AG04450 (cell line): ENCODE results near the gene HP1BP3. TPM values are rescaled to one million over a fixed set of nuclear protein-coding genes. Genes with fewer than 3 reads are reported as not detected.

Experiments used
- CTCF ChIA-PET: fragments of 300-600, 350-600 bp; formaldehyde crosslinking; extraction: SDS; loops from one replicate; lab custom pipeline; 2022; ENCODE audit warnings: antibody characterized with exemption, inconsistent platforms; lab: Charles Lee
- POLR2A ChIA-PET: fragments of 350-600 bp; formaldehyde crosslinking; extraction: SDS; loops from one replicate; lab custom pipeline; 2021; ENCODE audit warnings: antibody characterized with exemption, inconsistent platforms; lab: Yijun Ruan, JAX
- DNase-seq: peaks from one replicate; pipeline ENCODE4 v3.0.0-alpha.2; 2011; ENCODE audit warnings: low read depth, low spot score
- H3K27ac ChIP-seq: one replicate; pipeline ENCODE4 v1.5.1; 2012; ENCODE audit warnings: low read depth, low read length, control low read depth
- H3K27me3 ChIP-seq: one replicate; pipeline ENCODE4 v1.6.0; 2012; ENCODE audit warnings: low read length; ENCODE audit not compliant: control insufficient read depth, insufficient read depth
- H3K4me3 ChIP-seq: 2 replicates; pipeline ENCODE4 v1.5.1; 2011; ENCODE audit warnings: mild to moderate bottlenecking, low read depth, low read length, control low read depth
- H3K9me3 ChIP-seq: 2 replicates; pipeline ENCODE4 v1.5.1; 2012; ENCODE audit warnings: low read length; ENCODE audit not compliant: control insufficient read depth, insufficient read depth
- polyA plus RNA-seq: library from polyadenylated mRNA; depleted of rRNA; stranded (reverse); fragments of >200 nt; gene quantifications from 2 replicates; pipeline ENCODE4 v1.2.3, GENCODE V29; 2011
- TF ChIP-seq, protein P1 (sequence below): IDR thresholded peaks from 2 replicates; pipeline ENCODE4 v1.5.1; 2011; ENCODE audit warnings: low read depth, low read length, control low read depth, inconsistent platforms

Gene HP1BP3
- polyA plus RNA-seq, 1 experiment: 203 TPM

DNA sequence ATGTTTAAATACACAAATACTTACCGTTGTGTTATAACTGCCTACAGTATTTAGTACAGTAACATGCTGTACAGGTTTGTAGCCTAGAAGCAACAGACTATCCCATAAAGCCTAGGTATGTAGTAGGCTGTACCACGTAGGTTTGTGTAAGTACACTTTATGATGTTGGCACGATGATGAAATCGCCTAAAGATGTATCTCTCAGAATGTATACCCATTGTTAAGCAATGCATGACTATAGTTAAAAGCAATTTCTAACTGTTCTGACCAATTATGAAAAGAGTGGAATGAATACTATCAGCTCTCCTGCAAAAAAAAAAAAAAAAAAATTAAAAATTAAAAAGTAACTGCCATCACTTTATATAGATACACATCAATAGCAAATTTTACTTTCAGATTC, 11.4 kb downstream of the HP1BP3 start:
- Histone ChIP-seq H3K4me3 (no peak overlapping the region), H3K27me3 (no peaks in the 10 kb centered on the region), H3K9me3 (no peaks in the 10 kb centered on the region), H3K27ac (no peak overlapping the region)
- ChIA-PET CTCF (no interaction called here), POLR2A (no interaction called here)
- DNase-seq: no peak
- TF ChIP-seq, protein P1, sequence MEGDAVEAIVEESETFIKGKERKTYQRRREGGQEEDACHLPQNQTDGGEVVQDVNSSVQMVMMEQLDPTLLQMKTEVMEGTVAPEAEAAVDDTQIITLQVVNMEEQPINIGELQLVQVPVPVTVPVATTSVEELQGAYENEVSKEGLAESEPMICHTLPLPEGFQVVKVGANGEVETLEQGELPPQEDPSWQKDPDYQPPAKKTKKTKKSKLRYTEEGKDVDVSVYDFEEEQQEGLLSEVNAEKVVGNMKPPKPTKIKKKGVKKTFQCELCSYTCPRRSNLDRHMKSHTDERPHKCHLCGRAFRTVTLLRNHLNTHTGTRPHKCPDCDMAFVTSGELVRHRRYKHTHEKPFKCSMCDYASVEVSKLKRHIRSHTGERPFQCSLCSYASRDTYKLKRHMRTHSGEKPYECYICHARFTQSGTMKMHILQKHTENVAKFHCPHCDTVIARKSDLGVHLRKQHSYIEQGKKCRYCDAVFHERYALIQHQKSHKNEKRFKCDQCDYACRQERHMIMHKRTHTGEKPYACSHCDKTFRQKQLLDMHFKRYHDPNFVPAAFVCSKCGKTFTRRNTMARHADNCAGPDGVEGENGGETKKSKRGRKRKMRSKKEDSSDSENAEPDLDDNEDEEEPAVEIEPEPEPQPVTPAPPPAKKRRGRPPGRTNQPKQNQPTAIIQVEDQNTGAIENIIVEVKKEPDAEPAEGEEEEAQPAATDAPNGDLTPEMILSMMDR: no peak

DNA sequence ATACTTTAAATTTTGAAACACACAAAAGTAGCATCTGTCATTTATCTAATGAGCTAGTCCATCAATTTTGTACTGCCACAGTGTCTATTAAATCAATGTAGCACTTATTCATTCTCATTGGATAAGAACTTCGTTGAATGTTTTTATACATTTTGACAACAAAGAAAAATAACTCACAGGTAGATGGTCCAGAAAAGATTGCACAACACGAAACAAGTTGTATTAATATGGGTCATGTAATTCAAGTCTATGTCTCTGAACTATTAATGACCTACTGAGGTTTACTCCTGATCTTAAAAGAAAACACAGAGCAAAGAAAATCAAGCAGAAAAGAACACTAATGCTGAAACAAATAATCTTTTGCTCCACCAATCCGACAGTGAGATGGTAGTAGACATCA, 15.3 kb downstream of the HP1BP3 start:
- TF ChIP-seq, protein P1: no peak
- no peak overlapping the region for H3K4me3 ChIP-seq
- H3K27me3 ChIP-seq: no peaks in the 10 kb centered on the region
- CTCF ChIA-PET: interaction anchor here (1.1 kb wide), 1 partner anchor 75 kb away, joined by 4 read pairs; no protein-coding TSS in a partner anchor
- no peak overlapping the region for H3K27ac ChIP-seq
- DNase-seq: no peak
- POLR2A ChIA-PET: interaction anchor here (1.5 kb wide), 1 partner anchor 15 kb away, joined by 4 read pairs; the partner anchor contains the start of gene HP1BP3
- no peaks in the 10 kb centered on the region for H3K9me3 ChIP-seq

DNA sequence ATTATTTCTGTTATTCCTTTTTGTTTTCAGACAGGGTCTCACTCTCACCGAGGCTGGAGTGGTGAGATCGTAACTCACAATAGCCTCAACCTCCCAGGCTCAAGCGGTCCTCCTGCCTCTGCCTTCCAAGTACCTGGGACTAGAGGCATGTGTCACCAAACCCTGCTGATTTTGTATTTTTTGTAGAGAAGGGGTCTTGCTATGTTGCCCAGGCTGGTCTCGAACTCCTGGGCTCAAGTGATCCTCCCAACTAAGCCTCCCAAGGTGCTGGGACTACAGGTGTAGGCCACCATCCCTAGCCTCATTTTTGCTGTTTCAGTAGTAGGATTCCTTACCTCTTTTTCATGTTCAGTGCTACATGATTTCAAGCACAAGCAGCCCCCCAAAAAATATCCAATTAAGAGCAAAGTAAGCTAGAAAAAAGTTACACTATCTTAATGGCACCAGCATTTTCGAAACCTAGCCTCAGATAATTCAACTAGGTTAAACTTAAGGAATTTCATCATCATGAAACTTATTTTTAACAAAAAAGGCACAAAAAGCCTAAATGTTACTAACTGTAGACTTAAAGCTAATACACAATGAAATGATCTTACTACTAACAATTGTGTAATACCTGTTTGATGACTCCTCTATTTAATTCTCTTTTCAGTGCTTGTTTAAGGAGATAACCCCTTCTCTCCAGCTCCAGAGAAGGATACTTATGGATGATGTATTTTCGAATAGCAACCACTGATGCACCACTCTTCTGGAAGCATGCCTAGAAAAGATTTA, 16.6 kb downstream of the HP1BP3 start:
- Histone ChIP-seq H3K27ac (no peak overlapping the region), H3K4me3 (no peak overlapping the region), H3K27me3 (no peaks in the 10 kb centered on the region), H3K9me3 (no peaks in the 10 kb centered on the region)
- POLR2A ChIA-PET: interaction anchor here (1.5 kb wide), 1 partner anchor 16 kb away, joined by 4 read pairs; the partner anchor contains the start of gene HP1BP3
- CTCF ChIA-PET: interaction anchor here (1.1 kb wide), 1 partner anchor 74 kb away, joined by 4 read pairs; no protein-coding TSS in a partner anchor
- no peak for DNase-seq
- TF ChIP-seq, protein P1: no peak

DNA sequence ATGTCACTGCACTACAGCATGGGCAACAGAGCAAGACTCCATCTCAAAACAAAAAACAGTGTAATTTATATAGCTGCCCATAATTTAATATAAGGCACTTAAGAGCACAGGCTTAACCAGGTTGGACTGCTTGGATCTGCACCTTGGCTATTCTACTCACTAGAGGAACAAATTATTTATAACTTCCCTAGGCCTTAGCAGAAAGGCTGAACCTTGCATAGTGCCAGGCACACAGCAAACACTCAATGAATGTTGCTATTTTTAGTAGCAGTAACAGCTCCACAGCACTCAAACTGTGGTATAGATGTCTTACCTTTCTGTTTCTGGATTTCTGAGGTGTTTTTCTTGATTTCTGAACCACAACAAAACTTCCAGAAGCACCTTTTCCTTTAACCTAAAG, 19.8 kb downstream of the HP1BP3 start:
- TF ChIP-seq, protein P1: no peak
- ChIA-PET POLR2A (no interaction called here), CTCF (interaction anchor here (0.7 kb wide), 1 partner anchor 428 kb away, joined by 3 read pairs; no protein-coding TSS in a partner anchor)
- Histone ChIP-seq H3K27ac (no peak overlapping the region), H3K9me3 (no peaks in the 10 kb centered on the region), H3K4me3 (no peak overlapping the region), H3K27me3 (no peaks in the 10 kb centered on the region)
- no peak for DNase-seq

DNA sequence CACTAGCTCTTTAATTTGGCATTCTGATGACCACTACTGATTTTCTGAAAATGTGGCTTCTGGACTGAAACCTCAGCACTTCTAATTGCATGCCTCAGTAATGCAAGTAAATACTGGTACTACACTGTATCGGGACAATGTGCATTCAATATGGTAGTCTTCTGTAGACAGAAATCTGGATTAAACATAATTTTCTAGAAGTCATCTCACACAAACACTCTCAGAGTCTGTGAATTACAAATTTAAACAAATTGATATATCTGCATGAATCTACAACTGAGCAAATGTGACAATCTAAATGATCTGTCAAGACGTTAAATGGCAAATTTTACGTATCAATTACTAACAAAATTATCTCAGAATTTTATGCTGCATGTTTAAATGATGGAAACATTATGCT, 23.7 kb downstream of the HP1BP3 start:
- no peaks in the 10 kb centered on the region for H3K9me3 ChIP-seq
- POLR2A ChIA-PET: no interaction called here
- H3K27ac ChIP-seq: no peak overlapping the region
- CTCF ChIA-PET: no interaction called here
- H3K4me3 ChIP-seq: no peak overlapping the region
- H3K27me3 ChIP-seq: no peaks in the 10 kb centered on the region
- no peak for DNase-seq
- TF ChIP-seq, protein P1: no peak
